HepG2 (cell line): Measurements from ENCODE around the gene KCNMB4. TPM values are rescaled to one million over a fixed set of nuclear protein-coding genes. Genes with fewer than 3 reads are reported as not detected.

Source experiments
- ATAC-seq: fragments of 200-7000 bp; cut with Tn5 transposase; 3 replicates; pipeline ENCODE4 v1.9.1; 2020; ENCODE audit warnings: mild to moderate bottlenecking, moderate library complexity
- BruUV-seq: library from RNA; stranded (reverse); fragments of 400-500 nt; replicated peaks from 2 replicates; lab custom pipeline; 2021; lab: Mats Ljungman, UMichigan
- CTCF ChIA-PET: fragments of 300-600 bp; formaldehyde crosslinking; extraction: SDS; loops from one replicate; lab custom pipeline; 2021; ENCODE audit warnings: low total read pairs, inconsistent platforms, low intra/inter-chr PET ratio; lab: Yijun Ruan, JAX
- POLR2A ChIA-PET: fragments of 350-600 bp; sonication (Branson Sonifier 250); formaldehyde crosslinking; loops from one replicate; lab custom pipeline; 2020; ENCODE audit warnings: antibody characterized with exemption, inconsistent platforms; lab: Yijun Ruan, JAX
- DNase-seq: peaks from one replicate; pipeline ENCODE4 v3.0.0-alpha.2; 2015; ENCODE audit warnings: low spot score
- FAIRE-seq: peaks from 3 replicates; lab custom pipeline; 2011; peaks lifted over from hg19 to GRCh38; lab: Jason Lieb, UNC
- H2AFZ ChIP-seq: one replicate; pipeline ENCODE4 v1.6.1; 2011; ENCODE audit warnings: low read length, inconsistent platforms
- H3K27ac ChIP-seq: fragments of 300-600 bp; 3 replicates; pipeline ENCODE4 v1.8.0; 2011; ENCODE audit warnings: mixed run types, mild to moderate bottlenecking, mixed read lengths, low read length, inconsistent platforms; ENCODE audit not compliant: insufficient read depth; ENCODE audit errors: extremely low read length
- H3K27me3 ChIP-seq, 2 experiments: fragments of 200-600 bp in 1 of 2; 2 replicates in 1 of 2; 3 replicates in 1 of 2; pipeline versions ENCODE4 v1.6.0 to v1.8.0; 2011; ENCODE audit warnings: low read length in 2 of 2, mild to moderate bottlenecking in 2 of 2, moderate library complexity in 2 of 2, inconsistent platforms in 1 of 2; ENCODE audit not compliant: insufficient read depth in 2 of 2, control insufficient read depth in 1 of 2
- H3K36me3 ChIP-seq, 2 experiments: fragments of 200-600 bp in 1 of 2; replicated peaks in 1 of 2; 2 replicates in 1 of 2; 3 replicates in 1 of 2; pipeline versions ENCODE4 v1.5.1 to v1.8.0; 2011; ENCODE audit warnings: low read length in 2 of 2, inconsistent platforms in 1 of 2; ENCODE audit not compliant: insufficient read depth in 2 of 2, control insufficient read depth in 1 of 2
- H3K4me1 ChIP-seq: 2 replicates; pipeline ENCODE4 v1.5.1; 2012; ENCODE audit warnings: low read length, inconsistent platforms; ENCODE audit not compliant: insufficient read depth
- H3K4me2 ChIP-seq: 2 replicates; pipeline ENCODE4 v1.6.0; 2011; ENCODE audit warnings: low read depth, low read length, inconsistent platforms
- H3K4me3 ChIP-seq, 3 experiments: fragments of 200-600 bp in 1 of 3; sonication (generic), shearing (Covaris generic) in 1 of 3; replicated peaks in 1 of 3; 2 replicates each; pipeline ENCODE4 v1.5.1; 2011 to 2016; ENCODE audit warnings: low read length in 3 of 3, inconsistent platforms in 2 of 3, low read depth in 2 of 3, mild to moderate bottlenecking in 2 of 3, control low read depth in 1 of 3, mixed read lengths in 1 of 3; ENCODE audit not compliant: insufficient read depth in 1 of 3
- H3K79me2 ChIP-seq: one replicate; pipeline ENCODE4 v1.6.1; 2011; ENCODE audit warnings: low read length, inconsistent platforms; ENCODE audit not compliant: insufficient read depth
- H3K9ac ChIP-seq: 2 replicates; pipeline ENCODE4 v1.6.0; 2011; ENCODE audit warnings: mild to moderate bottlenecking, low read depth, low read length, inconsistent platforms; ENCODE audit not compliant: insufficient read depth
- H3K9me3 ChIP-seq: 2 replicates; pipeline ENCODE4 v1.5.1; 2012; ENCODE audit warnings: mild to moderate bottlenecking, low read length
- H4K20me1 ChIP-seq: 2 replicates; pipeline ENCODE4 v1.6.0; 2011; ENCODE audit warnings: inconsistent platforms, mild to moderate bottlenecking, low read length, moderate library complexity; ENCODE audit not compliant: insufficient read depth
- ARNT2 ChIP-seq: sonication (generic); formaldehyde crosslinking; IDR thresholded peaks from 2 replicates; pipeline ENCODE4 v1.8.0; 2022; ENCODE audit warnings: mild to moderate bottlenecking, low read depth, missing genetic modification reagents, moderate library complexity
- CHCHD3 ChIP-seq: sonication (generic); formaldehyde crosslinking; IDR thresholded peaks from 2 replicates; pipeline ENCODE4 v1.8.0; 2022; ENCODE audit warnings: mild to moderate bottlenecking, missing genetic modification reagents, moderate library complexity
- DR1 ChIP-seq: sonication (generic); formaldehyde crosslinking; IDR thresholded peaks from 2 replicates; pipeline ENCODE4 v1.8.0; 2021; ENCODE audit warnings: mild to moderate bottlenecking, missing genetic modification reagents, inconsistent platforms
- HNRNPK ChIP-seq: fragments of 200-400 bp; formaldehyde crosslinking; IDR thresholded peaks from 2 replicates; pipeline ENCODE4 v1.6.1; 2018; ENCODE audit warnings: low read length, low read depth, moderate library complexity, mild to moderate bottlenecking; ENCODE audit not compliant: poor library complexity, severe bottlenecking
- ZKSCAN8 ChIP-seq: IDR thresholded peaks from 2 replicates; pipeline ENCODE4 v1.6.1; 2016; ENCODE audit warnings: borderline replicate concordance, missing genetic modification reagents, missing compliant biosample characterization
- ZNF431 ChIP-seq: sonication (generic); formaldehyde crosslinking; IDR thresholded peaks from 2 replicates; pipeline ENCODE4 v1.9.0; 2022; ENCODE audit warnings: missing genetic modification reagents, low read depth, mild to moderate bottlenecking, borderline replicate concordance
- ZNF607 ChIP-seq: sonication (generic); formaldehyde crosslinking; IDR thresholded peaks from 2 replicates; pipeline ENCODE4 v1.5.1; 2020; ENCODE audit warnings: missing genetic modification reagents, mild to moderate bottlenecking, borderline replicate concordance
- ZNF781 ChIP-seq: sonication (generic); formaldehyde crosslinking; IDR thresholded peaks from 2 replicates; pipeline ENCODE4 v1.5.1; 2020; ENCODE audit warnings: borderline replicate concordance, mild to moderate bottlenecking, missing genetic modification reagents; ENCODE audit errors: not compliant biosample characterization
- ZSCAN31 ChIP-seq: sonication (generic); formaldehyde crosslinking; IDR thresholded peaks from 2 replicates; pipeline ENCODE4 v1.5.0; 2020; ENCODE audit warnings: low read depth, mild to moderate bottlenecking, missing genetic modification reagents
- in situ Hi-C: cut with HindIII; loops from 2 replicates; pipeline ENCODE4 v1.10.0; 2017; ENCODE audit warnings: low pct_unique_long_range_greater_than_20kb; ENCODE audit not compliant: extremely low pct_ligation_motif_present
- intact Hi-C: fragments of 100-400 bp; cut with micrococcal nuclease; formaldehyde crosslinking; loops from one replicate; pipeline ENCODE4 v1.10.0; 2022; ENCODE audit not compliant: unreplicated experiment
- polyA plus RNA-seq, 8 experiments: library from polyadenylated mRNA; depleted of rRNA in 3 of 8; stranded (reverse) in 7 of 8; unstranded in 1 of 8; fragments of >200 nt; fragmentation: Illumina TruSeq in 4 of 8; extraction: Trizol in 4 of 8; gene quantifications; 2 replicates each; pipeline versions ENCODE4 v1.2.1 to v1.2.3, GENCODE V29; 2011 to 2016; ENCODE audit warnings: low read depth in 4 of 8, missing spikeins in 1 of 8, mixed read lengths in 1 of 8; ENCODE audit not compliant: insufficient read depth in 1 of 8
- total RNA-seq, 5 experiments: library from RNA; depleted of rRNA; stranded (reverse); fragments of >200 nt; fragmentation: Illumina TruSeq; extraction: Trizol; gene quantifications; 2 replicates each; pipeline ENCODE4 v1.2.3, GENCODE V29; 2016; ENCODE audit warnings: low read depth in 1 of 5
- TF ChIP-seq, protein P1 (sequence below): sonication (generic); formaldehyde crosslinking; conservative IDR thresholded peaks from 2 replicates; pipeline ENCODE4 v1.4.0; 2020; ENCODE audit warnings: missing genetic modification reagents

KCNMB4 gene
- total and polyA plus RNA-seq, 2 of the 13 experiments (the other 11 are each of a cell fraction or from before 2014, with no cell fraction given) = 0.67 to 0.84 TPM

DNA sequence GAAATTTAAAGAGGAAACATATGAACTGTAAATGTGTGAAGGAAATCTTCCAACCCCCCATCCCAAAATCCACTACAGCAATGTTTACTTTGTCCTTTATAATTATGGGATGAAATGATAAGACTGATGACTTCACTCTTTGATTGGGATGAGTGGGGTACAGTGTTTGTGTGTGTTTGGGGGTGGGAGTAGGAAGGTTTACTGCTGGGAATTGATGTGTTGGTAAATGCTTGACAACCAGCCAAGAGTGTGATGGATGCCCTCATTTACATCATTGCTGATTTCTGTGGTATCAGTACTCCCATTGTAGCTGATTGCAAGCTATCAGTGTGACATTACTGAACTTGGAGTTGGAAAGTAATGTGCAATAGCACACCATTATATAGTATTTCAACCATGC lies 90.9 kb downstream of the KCNMB4 start:
- H4K20me1 ChIP-seq = no peaks in the 10 kb centered on the region
- no peaks in the 10 kb centered on the region for H3K27me3 ChIP-seq
- FAIRE-seq (no peak), DNase-seq (no peak)
- no peaks in the 10 kb centered on the region for H3K79me2 ChIP-seq
- H3K27ac ChIP-seq = no peak overlapping the region
- H2AFZ ChIP-seq = no peak overlapping the region
- no peak overlapping the region for H3K9ac ChIP-seq
- intact Hi-C loops = no loop called here
- H3K9me3 ChIP-seq = 0 out of 2 replicates have a peak, but pooled peaks cover 3% of the 10 kb centered on the region
- BruUV-seq = no TSS peak
- POLR2A ChIA-PET = no interaction called here
- H3K4me2 ChIP-seq = no peak overlapping the region
- no peaks in the 10 kb centered on the region for H3K4me1 ChIP-seq
- CTCF ChIA-PET = no interaction called here
- H3K36me3 ChIP-seq = no peaks in the 10 kb centered on the region
- in situ Hi-C loops = no loop called here
- TF ChIP-seq, protein P1, sequence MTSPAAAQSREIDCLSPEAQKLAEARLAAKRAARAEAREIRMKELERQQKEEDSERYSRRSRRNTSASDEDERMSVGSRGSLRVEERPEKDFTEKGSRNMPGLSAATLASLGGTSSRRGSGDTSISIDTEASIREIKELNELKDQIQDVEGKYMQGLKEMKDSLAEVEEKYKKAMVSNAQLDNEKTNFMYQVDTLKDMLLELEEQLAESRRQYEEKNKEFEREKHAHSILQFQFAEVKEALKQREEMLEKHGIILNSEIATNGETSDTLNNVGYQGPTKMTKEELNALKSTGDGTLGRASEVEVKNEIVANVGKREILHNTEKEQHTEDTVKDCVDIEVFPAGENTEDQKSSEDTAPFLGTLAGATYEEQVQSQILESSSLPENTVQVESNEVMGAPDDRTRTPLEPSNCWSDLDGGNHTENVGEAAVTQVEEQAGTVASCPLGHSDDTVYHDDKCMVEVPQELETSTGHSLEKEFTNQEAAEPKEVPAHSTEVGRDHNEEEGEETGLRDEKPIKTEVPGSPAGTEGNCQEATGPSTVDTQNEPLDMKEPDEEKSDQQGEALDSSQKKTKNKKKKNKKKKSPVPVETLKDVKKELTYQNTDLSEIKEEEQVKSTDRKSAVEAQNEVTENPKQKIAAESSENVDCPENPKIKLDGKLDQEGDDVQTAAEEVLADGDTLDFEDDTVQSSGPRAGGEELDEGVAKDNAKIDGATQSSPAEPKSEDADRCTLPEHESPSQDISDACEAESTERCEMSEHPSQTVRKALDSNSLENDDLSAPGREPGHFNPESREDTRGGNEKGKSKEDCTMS (CRISPR knock-in tag) = no peak
- TF ChIP-seq ZNF431 (CRISPR knock-in tag) = no peak
- no peak for TF ChIP-seq HNRNPK
- no peak for TF ChIP-seq DR1 (CRISPR knock-in tag)
- no peak for TF ChIP-seq CHCHD3
- no peak for TF ChIP-seq ZNF781 (CRISPR knock-in tag)
- no peak for TF ChIP-seq ZKSCAN8 (CRISPR knock-in tag)
- no peak for TF ChIP-seq ZSCAN31
- TF ChIP-seq ARNT2 (CRISPR knock-in tag) = no peak
- no peak for TF ChIP-seq ZNF607
- TF ChIP-seq, all 625 proteins: peak for 0
- H3K4me3 ChIP-seq = no peak overlapping the region
- ATAC-seq = no peak
